ENCODE results near the gene KIFAP3.
"Not testable (repeated sequence)": the region's sequence is repeated elsewhere in the genome, so short reads cannot be mapped to it uniquely, and the experiment has no call there.

KIFAP3 gene

GRCh38 chr1:170074250-170075157 lies at the start of gene KIFAP3:
TSS of gene KIFAP3 (minus strand) at chr1:170074695. CDS start at chr1:170074467, 228 bp downstream.
- peak; percentile 98 for DNase-seq

- no peak for DNase-seq
Observed at GRCh38 chr1:170122366-170122765, 47.9 kb upstream of the KIFAP3 start.

- DNase-seq = peak; percentile 54
Observed at GRCh38 chr1:170114906-170115305, 40.4 kb upstream of the KIFAP3 start.

- not testable (repeated sequence) for DNase-seq
Observed at GRCh38 chr1:170113140-170113539, 38.6 kb upstream of the KIFAP3 start.

GRCh38 chr1:170097449-170097948 lies 23.0 kb upstream of the KIFAP3 start:
- no peak for DNase-seq

- no peak for DNase-seq
Observed at GRCh38 chr1:170096806-170097340, 22.4 kb upstream of the KIFAP3 start.

- DNase-seq = no peak
Observed at GRCh38 chr1:170095976-170096748, 21.7 kb upstream of the KIFAP3 start.

- DNase-seq = not testable (repeated sequence)
Observed at GRCh38 chr1:170094697-170095616, 20.5 kb upstream of the KIFAP3 start.

GRCh38 chr1:170086399-170087032 lies 12.0 kb upstream of the KIFAP3 start:
- no peak for DNase-seq

GRCh38 chr1:170085091-170085490 lies 10.6 kb upstream of the KIFAP3 start:
- no peak for DNase-seq

- no peak for DNase-seq
Observed at GRCh38 chr1:170078610-170079189, 4.2 kb upstream of the KIFAP3 start.

- no peak for DNase-seq
Observed at GRCh38 chr1:170077926-170078325, 3.4 kb upstream of the KIFAP3 start.

- not testable (repeated sequence) for DNase-seq
Observed at GRCh38 chr1:170076952-170077351, 2.5 kb upstream of the KIFAP3 start.

GRCh38 chr1:170076199-170076598 lies 1.7 kb upstream of the KIFAP3 start:
- no peak for DNase-seq

GRCh38 chr1:170075186-170075585 lies 691 bp upstream of the KIFAP3 start:
- no peak for DNase-seq

GRCh38 chr1:170073893-170074249 lies 624 bp downstream of the KIFAP3 start:
- no peak for DNase-seq

GRCh38 chr1:170071378-170071777 lies 3.1 kb downstream of the KIFAP3 start:
- DNase-seq = no peak

- no peak for DNase-seq
Observed at GRCh38 chr1:170068923-170069322, 5.6 kb downstream of the KIFAP3 start.

GRCh38 chr1:170067253-170067819 lies 7.2 kb downstream of the KIFAP3 start:
- no peak for DNase-seq

- no peak for DNase-seq
Observed at GRCh38 chr1:170064821-170065220, 9.7 kb downstream of the KIFAP3 start.

All from fibroblast of upper back skin (primary cell).